HEK293T (cell line): ENCODE measurements around the gene METTL5.

Experiments used
- FOXM1 ChIP-seq: fragments of 450-650 bp; IDR thresholded peaks from 2 replicates; pipeline ENCODE4 v1.6.1; 2017; ENCODE audit warnings: mild to moderate bottlenecking, borderline replicate concordance
- SP1 ChIP-seq: fragments of 450-650 bp; IDR thresholded peaks from 2 replicates; pipeline ENCODE4 v1.6.1; 2017
- TARDBP ChIP-seq: fragments of 450-650 bp; IDR thresholded peaks from 2 replicates; pipeline ENCODE4 v1.6.1; 2016
- ZNF384 ChIP-seq: fragments of 450-650 bp; IDR thresholded peaks from 2 replicates; pipeline ENCODE4 v1.6.1; 2016

- no peak for TF ChIP-seq FOXM1
- TF ChIP-seq ZNF384, result no peak
- TF ChIP-seq SP1, result no peak
- TF ChIP-seq TARDBP, result no peak
Observed at GRCh38 chr2:169838743-169839489, 14.2 kb upstream of the METTL5 start.
